ENCODE measurements around the gene HTR3E.

GRCh38 chr3:184129012-184129411, 32.1 kb downstream of the HTR3E start:
- TF ChIP-seq CTCF (IDR thresholded peaks at IDR 0.05 in 4 of 5, conservative IDR thresholded peaks at IDR 0.05 in 1 of 5), result no peak
- TF ChIP-seq POLR2A (IDR thresholded peaks at IDR 0.05), result no peak
